DOHH2 (cell line): ENCODE data around the gene SMIM21.

Source experiments
- CTCF ChIP-seq: fragments of 200-600 bp; sonication (generic); IDR thresholded peaks from one replicate; pipeline ENCODE4 v1.5.1; 2014; ENCODE audit warnings: antibody characterized with exemption, mild to moderate bottlenecking, low read depth, low read length; ENCODE audit not compliant: poor library complexity, severe bottlenecking
- EZH2phosphoT487 ChIP-seq: fragments of 200-600 bp; sonication (generic); IDR thresholded peaks from 2 replicates; pipeline ENCODE4 v1.6.1; 2017; ENCODE audit warnings: borderline replicate concordance, mild to moderate bottlenecking, antibody characterized with exemption, low read length, moderate library complexity, mixed read lengths

- TF ChIP-seq CTCF: no peak
- no peak for TF ChIP-seq EZH2phosphoT487
Measured at GRCh38 chr18:75360215-75360614, 67.3 kb downstream of the SMIM21 start.
